ENCODE data around the gene PERCC1. TPM values are rescaled to one million over a fixed set of nuclear protein-coding genes. Genes with fewer than 3 reads are reported as not detected.

PERCC1 gene
- total RNA-seq, 4 donors from 2014 or later, result not detected

DNA sequence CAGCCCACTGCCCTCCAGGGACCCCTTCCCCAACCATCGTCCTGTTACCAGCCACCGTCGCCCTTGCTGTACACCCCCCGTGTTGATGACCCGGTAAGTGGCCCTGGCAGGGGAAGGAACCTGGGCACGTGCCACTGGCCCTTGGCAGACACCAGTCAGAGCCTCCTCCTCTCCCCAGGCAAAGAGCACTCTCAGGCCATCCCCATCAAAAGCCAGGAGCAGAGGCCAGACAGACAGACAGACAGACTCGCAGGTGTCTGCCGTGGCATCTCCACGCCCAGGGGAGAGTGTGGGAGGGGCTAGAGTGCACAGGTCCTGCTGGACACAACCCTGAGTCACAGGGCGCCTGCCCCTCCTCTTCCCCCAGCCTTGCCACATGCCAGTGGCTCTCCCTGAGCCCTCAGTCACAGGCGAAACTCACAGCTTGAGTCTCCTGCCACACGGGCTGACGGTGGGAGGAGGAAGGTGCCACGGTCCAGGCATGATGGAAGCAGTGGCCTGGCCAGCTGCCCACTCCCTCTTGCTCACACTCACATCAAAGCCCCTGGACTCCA, 36.2 kb downstream of the PERCC1 start:
- TF ChIP-seq, protein P1, sequence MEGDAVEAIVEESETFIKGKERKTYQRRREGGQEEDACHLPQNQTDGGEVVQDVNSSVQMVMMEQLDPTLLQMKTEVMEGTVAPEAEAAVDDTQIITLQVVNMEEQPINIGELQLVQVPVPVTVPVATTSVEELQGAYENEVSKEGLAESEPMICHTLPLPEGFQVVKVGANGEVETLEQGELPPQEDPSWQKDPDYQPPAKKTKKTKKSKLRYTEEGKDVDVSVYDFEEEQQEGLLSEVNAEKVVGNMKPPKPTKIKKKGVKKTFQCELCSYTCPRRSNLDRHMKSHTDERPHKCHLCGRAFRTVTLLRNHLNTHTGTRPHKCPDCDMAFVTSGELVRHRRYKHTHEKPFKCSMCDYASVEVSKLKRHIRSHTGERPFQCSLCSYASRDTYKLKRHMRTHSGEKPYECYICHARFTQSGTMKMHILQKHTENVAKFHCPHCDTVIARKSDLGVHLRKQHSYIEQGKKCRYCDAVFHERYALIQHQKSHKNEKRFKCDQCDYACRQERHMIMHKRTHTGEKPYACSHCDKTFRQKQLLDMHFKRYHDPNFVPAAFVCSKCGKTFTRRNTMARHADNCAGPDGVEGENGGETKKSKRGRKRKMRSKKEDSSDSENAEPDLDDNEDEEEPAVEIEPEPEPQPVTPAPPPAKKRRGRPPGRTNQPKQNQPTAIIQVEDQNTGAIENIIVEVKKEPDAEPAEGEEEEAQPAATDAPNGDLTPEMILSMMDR (IDR thresholded peaks at IDR 0.05; ENCODE audit: low read depth), result no peak

DNA sequence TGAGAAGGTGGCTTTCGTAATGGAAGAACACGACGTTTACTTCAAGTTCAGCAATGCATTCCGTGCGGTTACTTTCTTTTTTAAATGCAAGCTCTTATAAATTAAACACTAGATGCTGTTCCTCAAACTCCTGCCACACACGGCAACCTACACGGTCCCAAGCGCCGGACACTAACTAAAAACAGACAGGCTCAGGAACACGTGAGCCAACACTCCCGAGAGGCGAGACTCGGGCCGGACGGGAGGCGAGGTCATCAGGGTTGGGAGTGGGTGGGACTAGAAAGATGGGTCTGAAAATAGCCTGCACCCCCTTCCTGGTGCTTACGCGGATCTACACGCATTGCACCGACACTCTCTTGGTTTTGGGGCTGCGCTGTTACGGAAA, 37.5 kb downstream of the PERCC1 start:
- TF ChIP-seq, protein P1 (IDR thresholded peaks at IDR 0.05; ENCODE audit: low read depth), result no peak

DNA sequence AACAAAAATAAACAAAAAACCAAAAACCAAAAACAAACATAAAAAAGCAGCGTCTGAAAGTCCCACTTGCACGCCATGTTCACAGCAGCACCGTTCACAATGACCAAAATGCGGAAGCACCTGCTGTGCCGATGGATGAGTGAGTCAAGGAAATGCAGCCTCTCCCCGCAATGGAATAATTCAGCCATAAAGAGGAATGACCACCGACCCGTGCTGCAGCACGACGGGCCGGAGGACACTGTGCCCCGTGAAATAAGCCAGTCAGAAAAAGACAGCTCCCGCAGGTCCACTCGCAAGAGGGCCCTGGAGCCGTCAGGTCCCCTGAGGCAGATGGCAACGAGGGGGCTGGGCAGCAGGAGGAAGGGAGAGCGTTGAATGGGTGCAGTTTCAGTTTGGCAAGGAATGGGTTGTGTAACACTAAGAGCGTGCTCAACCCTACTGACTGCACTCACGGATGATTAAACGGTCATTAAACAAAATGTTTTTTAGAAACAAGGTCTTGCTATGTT, 38.9 kb downstream of the PERCC1 start:
- TF ChIP-seq, protein P1 (IDR thresholded peaks at IDR 0.05; ENCODE audit: low read depth), result no peak

DNA sequence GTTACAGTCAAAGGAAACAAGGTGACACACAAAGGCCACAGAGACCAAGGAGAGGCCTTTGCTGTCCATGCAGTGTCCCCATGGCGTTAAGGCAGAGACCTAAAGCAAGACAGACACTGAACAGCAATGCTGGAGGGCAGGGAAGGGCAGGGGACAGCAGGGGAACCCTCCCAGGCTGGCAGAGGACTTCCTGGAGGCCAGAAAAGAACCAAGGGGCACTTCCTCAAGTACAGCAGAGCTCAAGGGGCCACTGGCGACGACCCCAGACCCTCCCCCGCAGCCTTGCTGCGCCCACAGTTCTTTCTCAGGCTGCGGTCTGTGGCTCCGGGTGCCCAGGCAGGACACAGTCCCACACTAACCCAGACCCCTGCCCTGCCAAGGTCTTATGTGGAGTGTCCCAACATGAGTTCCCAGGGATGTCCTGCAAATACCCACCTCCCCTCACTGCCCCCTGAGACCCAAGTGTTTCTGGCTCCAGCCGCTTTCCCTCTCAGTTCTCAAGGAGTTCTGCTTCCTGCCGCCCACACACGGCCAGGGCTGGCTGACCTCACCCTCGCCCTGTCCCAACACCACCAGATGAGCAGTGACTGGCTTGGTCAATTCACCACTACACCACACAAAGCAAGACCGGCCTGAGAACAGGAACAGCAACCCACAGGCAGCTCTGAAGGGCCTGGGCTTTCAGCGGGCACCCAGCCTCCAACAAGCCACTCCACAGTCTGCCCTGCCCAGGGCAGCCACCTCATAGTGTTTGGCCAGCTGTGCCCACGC, 39.8 kb downstream of the PERCC1 start:
- TF ChIP-seq, protein P1 (IDR thresholded peaks at IDR 0.05; ENCODE audit: low read depth), result no peak

DNA sequence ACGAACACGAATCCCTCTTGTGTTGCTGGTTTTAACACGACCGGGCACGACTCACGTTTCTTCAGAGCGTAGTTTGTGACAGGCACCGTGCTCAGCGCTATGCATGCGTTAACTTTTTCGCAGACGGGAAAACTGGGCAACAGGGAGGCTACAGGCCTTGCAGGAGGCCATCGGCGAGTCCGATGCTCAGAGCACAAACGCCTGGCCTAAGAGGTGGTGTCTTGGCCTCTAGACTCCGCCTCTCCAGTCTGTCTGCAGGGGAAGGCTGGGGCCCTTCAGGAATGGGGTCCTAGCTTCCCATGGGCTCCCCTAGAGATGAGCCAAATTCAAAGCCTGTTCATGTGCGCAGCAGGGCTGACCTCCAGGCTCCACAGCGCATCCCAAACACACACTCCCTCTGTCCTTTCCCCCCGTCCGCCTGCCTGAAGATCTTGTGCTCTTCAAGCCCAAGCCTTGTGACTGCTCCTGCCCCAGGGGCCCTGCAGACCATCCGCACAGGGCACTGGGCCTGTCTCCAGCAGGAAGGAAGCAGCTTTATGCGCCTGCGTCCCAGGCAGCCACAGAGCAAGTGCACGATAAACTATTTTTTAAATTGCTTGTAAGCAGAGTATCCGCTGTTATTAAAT, 40.8 kb downstream of the PERCC1 start:
- TF ChIP-seq, protein P1 (IDR thresholded peaks at IDR 0.05; ENCODE audit: low read depth), result no peak

DNA sequence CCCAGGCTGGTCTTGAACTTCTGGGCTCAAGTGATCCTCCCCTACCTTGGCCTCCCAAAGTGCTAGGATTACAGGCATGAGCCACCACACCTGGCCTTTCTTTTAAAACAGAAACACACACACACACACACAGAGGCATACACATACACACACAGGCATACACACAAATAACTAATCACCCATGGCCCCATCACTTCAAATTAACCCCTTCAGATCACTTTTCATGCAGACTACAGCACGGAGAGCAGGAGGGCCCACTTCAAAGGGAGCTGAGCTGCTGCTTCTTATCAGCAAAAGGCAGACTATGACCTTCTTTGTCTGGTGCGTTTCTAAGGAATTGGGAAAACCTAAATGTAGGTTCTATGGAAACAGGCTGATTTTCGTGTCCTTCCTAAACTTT, 42.1 kb downstream of the PERCC1 start:
- TF ChIP-seq, protein P1 (IDR thresholded peaks at IDR 0.05; ENCODE audit: low read depth), result no peak

Data from subcutaneous adipose tissue (tissue), 4 donors.